COLO829 (cell line): ENCODE results near the gene TMEM184C.
A peak's percentile ranks its signal among the peaks of the same experiment; 100 is the strongest.

Experiments used
- DNase-seq: peaks from one replicate; pipeline ENCODE4 v3.0.0; 2012; ENCODE audit warnings: low spot score

The TMEM184C gene

DNA sequence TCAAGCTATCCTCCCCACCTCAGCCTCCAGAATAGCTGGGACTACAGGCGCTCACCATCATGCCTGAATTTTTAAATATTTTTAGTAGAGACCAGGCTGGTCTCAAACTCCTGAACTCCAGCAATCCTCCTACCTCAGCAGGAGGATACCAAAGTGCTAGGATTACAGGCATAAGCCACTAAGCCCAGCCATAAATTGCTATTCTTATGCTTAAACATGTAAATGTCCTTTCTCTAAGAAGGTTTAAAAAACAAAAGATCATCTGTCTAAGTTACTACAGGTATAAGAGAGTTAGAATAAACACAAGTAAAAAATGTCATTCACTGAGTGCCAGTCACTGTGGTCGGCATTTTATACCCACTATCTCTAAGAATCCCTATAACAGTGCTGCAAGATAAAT is 38.4 kb downstream of the TMEM184C start:
- no peak for DNase-seq

DNA sequence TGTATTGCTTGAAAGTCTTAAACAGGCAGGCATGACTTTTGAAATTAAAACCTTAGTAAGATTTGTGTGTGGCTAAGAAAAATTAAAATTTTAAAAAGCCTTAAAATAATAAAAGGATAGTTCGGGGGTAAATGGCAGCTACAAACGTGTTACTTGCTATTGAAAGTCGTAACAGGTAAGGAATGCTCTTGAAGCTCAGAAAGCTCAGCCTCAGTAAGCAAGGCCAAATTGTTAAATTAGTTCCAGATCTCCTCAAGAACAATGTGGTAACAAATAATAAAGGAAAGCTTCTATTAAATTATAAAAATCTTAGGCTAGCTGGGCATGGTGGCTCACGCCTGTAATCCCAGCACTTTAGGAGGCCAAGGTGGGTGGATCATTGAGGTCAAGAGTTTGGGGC is 41.3 kb downstream of the TMEM184C start:
- DNase-seq: no peak

DNA sequence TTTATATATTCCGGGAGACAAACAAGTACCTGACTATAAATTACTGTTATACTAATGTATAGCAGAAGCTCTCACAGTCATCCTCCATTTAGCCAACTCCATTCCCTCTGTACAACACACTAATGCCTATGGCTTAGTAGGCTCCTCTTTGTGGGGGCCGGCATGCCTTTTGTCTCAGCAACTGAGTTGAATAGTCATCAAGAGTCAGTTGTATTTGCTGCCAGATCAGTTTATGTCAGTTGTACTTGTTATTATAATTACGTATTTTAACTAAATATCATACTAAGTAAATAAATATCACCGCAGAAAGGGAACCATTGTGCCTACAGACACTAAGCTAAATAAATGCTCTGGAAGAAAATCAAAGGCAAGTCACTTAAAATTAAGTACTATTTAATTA is 56.9 kb downstream of the TMEM184C start:
- DNase-seq: no peak

DNA sequence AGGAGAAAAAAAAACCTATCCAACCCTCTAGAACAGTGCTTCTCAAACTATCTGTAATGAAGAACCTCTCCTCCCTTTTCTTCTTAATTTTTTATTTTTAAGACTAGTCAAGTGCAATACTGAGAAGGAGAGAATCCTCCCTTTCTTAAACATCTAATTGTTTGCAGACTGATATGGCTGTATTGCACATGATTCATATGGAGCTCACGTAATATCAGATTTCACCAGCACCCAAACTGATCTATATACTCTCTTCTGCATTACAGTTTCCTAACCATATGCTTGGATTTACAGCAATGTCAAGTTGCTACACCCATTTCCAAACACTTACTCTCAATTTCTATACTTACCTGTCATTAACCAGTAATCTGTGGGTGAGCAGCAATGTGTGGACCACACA is 57.3 kb downstream of the TMEM184C start:
- DNase-seq: no peak

DNA sequence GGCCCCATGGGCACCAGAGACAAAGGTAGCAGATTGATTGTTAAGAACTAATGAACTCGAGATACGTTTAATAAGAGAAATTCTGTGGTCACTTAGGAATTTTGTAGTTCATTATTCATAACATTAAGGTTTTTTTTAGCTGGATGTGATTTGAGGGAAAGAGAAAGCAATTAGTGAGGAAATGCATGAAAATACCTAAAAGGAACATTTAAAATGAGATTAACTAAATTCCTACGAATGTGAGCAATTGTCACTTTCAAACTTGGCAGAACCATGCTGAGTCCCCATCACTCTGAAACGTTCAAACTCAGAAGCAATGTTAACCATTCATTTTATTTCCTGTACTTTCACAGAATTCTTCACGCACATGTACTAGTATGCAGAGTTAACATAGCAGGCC is 60.9 kb downstream of the TMEM184C start:
- no peak for DNase-seq

DNA sequence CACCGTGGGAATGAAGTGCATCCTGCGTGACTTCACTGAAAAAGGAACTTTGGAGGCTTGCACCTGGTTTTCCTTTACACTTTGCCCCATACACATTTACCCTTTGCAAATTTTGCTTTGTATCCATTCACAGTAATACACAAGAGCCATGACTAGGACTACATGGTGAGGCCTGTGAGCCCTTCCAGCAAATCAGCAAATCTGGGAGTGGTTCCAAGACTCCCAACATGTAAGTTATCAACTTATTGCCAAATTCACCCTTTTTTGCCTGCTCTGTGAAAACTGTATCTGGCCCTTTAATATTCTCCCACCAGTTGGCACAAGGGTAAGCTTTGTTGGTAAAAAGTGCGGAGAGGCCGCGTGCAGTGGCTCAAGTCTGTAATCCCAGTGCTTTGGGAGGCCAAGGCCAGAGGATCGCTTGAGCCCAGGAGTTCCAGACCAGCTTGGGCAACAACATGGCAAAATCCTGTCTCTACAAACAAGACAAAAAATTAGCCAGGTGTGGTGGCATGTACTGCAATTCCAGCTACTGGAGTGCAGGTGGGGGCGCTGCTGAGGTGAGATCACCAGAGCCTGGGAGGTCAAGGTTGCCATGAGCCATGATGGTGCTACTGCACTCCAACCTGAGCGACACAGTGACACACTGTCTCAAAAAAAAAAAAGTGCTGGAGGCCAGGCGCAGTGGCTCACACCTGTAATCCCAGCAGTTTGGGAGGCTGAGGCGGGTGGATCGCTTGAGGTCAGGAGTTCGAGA is 61.8 kb downstream of the TMEM184C start:
- no peak for DNase-seq

DNA sequence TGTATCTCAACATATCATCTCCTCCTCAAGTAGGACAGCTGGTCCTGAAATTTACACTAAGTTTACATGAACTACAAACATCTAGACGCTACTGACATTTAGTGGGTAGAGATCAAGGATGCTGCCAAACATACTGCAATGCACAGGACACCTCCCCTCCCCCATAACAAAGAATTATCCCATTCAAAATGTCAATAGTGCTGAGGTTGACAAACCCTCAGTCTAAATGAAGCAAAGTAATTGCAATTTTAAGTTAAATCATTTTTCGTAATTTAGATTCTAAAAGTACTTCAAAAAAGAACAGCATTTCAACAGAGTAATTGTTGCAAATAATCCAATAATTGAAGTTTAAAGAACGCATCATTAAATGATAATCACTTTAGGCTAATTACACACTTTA is 65.6 kb downstream of the TMEM184C start:
- DNase-seq: peak; percentile 12

DNA sequence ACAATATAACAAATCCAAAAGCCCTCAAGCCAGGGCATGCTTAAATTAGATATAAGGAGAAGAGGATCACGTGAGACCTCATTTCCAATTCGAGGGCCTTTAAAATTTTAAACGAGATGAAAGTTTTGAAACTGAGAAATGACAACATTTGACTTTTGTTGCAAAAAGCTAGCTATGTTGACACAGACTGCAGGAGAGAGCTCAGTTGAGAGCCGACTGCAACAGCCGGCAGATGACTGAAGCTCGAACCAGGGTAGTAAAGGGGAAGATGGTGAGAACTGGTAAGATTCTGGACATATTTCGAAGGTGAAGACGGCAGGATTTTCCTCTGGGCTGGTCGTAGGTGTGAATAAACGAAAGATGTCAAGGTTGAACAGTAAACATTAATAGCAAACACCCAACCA is 66.0 kb downstream of the TMEM184C start:
- peak; percentile 34 for DNase-seq

DNA sequence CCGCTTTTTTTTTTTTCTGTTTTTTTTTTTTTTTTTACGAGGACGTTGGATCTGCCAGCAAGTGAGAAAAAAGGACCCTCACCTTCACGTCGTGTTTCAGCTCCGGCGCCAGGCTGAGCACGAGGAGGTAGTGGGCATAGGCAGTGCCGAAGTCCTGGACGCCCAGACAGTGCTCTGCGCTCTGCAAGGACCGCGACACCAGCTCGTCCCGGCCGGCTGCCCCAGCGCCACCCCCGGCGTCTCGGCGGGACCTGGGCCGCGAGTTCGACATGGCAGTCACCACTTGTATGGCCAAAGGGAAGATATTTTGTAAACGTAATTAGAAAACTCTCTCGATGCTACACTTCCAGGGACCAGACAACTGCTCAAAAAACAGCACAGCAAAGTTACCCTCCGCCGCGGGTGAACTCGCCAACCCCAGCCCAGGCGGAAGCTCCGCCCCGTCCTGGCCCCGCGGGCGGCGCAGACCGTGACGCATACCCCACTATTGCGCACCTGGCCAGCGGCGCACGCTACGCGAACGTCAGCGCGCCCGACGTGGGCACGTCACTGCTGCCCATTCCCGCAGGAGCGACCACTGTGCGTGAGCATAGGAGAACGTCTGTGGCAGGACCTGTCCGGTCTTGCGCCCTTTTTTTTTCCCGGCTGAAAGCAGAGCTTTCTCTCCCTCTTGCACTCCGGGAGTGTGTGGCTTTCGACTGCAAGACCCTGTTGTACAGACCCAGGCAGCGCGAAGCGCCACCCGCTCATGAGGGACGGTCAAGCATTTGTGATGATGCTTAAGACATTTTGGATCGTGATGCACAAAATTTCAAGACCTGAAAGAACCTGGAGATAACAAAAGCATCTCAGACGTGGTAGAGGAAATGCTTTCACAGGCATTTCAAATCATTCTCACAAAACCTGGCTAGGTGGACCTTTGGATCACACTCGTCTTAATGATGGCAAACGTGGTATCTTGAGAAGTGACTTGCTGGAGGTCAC is 66.8 kb downstream of the TMEM184C start, which contains the start of gene PRMT9:
Gene PRMT9, minus strand, starts transcription at position 447 of the 984 bp plus-strand sequence. Its CDS starts 176 bp downstream, at position 271.
- peak; percentile 97 for DNase-seq

DNA sequence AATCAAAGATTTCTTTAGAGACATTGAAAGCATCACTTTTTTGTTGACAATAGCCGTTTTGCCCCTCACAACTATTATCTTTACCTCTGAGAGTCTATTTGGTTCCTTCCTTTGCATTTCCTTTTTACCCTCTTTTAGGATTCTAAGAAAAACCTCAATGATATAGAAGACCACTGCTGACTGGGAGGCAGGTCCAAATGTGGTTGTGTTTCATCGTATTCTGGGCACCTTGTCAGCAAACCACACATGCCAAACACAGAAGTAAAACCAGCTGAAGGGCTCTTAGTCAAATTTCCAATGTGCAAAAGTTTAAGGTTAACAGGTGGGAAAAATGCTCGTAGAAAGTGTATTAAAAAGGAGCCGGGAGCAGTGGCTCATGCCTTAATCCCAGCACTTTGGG is 71.9 kb downstream of the TMEM184C start:
- no peak for DNase-seq

DNA sequence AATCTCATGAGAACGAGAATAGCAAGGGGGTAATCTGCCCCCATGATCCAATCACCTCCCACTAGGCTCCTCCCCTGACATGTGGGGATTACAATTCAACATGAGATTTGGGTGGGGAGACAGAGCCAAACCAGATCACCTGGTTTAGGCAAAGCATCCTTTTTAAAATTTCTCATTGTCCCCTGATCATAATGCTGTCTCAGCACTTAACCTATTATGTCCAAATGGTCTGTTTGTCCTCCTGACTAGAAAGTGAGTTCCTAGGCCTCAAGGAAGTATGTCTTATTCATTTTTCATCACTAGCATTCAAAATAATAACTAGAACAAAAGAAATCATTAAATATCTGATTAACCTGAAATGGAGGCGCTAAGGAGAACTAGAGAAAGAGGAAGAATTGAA is 74.6 kb downstream of the TMEM184C start:
- no peak for DNase-seq

DNA sequence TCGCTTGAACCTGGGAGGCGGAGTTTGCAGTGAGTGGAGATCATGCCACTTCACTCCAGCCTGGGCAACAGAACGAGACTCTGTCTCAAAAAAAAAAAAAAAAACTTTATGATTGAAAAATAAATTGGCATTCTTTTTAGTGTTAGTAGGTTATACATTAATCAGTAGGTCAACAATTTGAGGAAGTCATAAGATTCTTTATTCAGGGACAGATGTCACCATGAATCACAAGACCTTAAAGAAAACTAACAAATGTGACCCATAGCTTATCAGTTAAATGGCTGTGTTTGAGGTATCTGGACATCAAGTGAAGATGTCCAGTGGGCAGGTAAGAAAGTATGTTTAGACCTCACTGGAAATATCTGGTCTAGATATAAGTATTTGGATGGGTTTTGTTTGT is 76.0 kb downstream of the TMEM184C start:
- DNase-seq: no peak

DNA sequence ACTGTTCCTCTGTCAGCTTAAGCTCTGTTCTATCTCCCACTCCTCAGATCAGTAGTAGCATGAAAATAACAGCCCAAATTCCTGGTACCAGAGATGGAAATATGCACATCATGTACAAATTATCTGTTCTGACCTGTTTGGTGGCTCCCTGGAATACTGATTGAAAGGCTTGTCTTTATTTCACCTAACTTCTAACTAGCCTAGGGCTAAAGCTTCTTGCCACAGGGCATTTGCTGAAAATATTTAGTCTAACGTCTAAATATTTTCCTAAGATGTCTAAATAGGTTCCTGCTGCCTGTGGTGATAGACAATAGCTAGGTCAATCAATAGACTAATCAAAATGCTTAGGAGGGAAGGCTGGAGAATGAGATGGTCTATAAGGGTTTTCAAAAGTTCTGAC is 79.7 kb downstream of the TMEM184C start:
- DNase-seq: no peak

DNA sequence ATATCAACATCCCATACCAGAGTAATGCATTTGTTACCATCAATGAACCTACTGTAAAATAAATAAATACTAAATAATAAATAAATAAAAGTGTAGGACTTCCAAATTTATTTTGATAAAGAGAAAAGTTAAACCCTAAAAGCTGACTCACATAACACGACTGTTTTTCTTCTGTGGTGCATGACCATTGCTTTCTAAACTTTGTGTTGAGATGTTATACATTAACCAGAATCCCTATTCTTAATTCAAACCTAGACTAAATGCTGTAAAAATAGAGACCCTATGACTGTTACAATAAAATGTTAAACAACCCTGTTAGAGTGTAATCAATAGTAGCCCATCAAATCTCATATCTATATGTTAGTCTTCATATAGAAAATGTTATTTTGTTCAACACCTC is 87.6 kb downstream of the TMEM184C start:
- DNase-seq: no peak

DNA sequence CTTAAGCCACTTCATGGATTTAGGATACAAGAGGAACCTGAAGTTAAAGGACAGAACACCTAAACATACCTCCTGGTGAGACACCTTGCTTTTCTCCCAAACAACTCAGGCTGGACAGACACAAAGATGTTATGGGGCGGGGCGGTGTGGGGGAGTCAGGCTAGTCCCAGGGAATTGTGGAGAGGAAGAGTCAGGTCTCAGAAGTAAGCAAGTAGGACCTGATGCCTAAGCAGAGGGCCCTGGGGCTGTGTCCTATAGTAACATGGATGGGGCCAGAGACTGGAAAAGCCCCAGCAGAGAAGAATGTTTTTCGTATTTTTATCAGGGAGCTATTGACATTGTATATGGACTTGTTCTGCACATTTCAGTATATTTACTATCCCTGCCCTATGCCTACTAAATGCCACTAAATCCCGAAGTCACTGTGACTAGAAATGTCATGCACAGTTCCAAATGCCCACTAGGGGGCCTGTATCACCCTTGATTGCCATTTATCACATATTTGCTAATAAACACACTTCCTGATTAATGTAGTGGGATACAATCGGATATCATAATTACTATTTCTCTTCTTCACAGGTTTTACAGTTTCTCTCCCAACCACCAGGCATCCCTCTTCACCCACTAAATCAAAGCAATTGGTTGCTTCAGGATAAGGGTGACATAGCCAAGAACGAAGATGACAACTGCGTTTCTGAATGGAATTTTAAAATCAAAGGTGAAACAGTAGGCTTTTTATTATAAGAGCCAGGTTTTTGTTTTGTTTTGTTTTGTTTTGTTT is 90.9 kb downstream of the TMEM184C start:
- DNase-seq: no peak

DNA sequence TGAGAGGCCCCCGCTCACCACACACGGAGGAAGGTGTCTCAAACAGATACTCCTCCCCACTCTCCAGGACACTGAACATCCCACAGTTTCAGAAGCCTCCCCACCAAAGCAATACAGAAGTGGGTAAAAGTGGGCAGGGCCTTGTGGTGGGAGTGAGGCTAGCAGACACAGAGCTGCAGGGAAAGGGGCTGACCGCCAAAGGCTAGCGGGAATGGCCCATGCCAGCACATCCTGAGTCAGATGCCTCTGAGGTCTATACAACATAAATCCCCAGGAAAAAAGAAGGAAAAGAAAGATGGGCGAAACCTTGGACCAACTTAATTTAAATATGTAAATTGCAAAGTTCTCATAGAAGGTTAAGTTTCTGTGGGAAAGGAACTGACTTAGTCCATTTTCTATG is 92.8 kb downstream of the TMEM184C start:
- DNase-seq: no peak

DNA sequence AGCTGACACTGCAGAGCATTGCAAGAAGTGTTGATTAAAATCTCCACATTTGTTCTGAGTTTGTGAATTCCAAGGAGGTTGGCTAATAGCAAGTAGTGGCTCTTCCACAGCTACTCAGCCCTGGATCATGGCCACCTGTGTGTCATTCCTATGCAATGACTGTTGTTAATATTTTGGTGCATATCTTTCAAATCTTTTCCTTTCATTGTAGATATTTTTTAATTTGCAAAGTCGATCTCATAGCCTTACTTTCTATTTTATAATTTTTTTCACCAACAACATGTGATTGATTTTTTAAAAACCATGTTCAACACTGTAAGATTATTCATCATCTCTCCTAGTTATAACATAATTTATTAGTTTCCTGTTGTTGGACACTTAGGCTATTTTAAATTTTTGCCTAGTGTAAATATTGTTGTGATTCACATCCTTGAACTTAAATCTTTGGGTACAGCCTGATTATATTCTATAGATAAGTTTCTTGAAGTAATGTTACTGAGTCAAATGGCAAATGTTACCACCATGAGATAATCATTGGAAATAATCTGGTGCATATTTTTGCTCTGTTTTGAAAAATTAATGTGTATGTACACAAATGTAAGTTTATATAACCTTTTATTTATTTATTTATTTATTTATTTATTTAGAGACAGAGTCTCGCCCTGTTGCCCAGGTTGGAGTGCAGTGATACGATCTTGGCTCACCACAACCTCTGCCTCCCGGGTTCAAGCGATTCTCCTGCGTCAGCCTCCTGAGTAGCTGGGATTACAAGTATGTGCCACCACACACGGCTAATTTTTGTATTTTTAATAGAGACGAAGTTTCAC is 97.6 kb downstream of the TMEM184C start:
- DNase-seq: no peak

DNA sequence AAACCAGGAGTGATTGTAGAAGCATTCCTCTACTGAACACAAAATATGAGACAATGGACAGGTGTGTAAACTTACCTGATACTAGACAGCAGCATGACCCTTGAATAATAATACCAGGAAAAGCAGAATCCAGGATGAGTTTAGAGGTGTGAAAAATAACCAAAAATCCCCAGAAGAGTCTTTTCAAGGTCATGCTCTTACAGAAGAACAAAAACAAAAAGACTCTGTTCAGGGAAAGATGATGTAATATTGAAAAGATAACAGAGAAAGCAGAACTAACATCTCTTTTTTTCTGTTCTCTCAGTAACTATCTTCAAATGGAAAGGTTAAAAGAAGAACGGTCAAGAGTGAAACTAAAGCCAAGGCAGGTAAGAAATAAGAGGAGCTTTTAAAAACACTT is 100.7 kb downstream of the TMEM184C start:
- DNase-seq: no peak
